SU-DHL-6 (cell line): ENCODE data around the gene EPB41L2.

Experiments
- H2AFZ ChIP-seq: fragments of 200-600 bp; sonication (generic); 2 replicates; pipeline ENCODE4 v1.6.1; 2014; ENCODE audit warnings: low read depth, mild to moderate bottlenecking, moderate library complexity, mixed read lengths, antibody characterized with exemption, low read length; ENCODE audit not compliant: severe bottlenecking
- H3F3A ChIP-seq: fragments of 200-600 bp; shearing (Covaris generic); 2 replicates; pipeline ENCODE4 v1.6.0; 2016; ENCODE audit warnings: antibody characterized with exemption, mild to moderate bottlenecking; ENCODE audit not compliant: insufficient read depth
- H3K27ac ChIP-seq: fragments of 200-600 bp; sonication (generic); 2 replicates; pipeline ENCODE4 v1.5.1; 2016; ENCODE audit warnings: low read depth, mild to moderate bottlenecking, low read length, moderate library complexity, mixed read lengths
- H3K27me3 ChIP-seq: fragments of 200-600 bp; sonication (generic), shearing (Covaris generic); 2 replicates; pipeline ENCODE4 v1.6.0; 2014; ENCODE audit warnings: mild to moderate bottlenecking, low read length
- H3K36me3 ChIP-seq: fragments of 200-600 bp; sonication (generic); 2 replicates; pipeline ENCODE4 v1.6.1; 2014; ENCODE audit warnings: mild to moderate bottlenecking, low read length, mixed read lengths
- H3K4me2 ChIP-seq: fragments of 300-600, 200-600 bp; shearing (Covaris generic), sonication (generic); 2 replicates; pipeline ENCODE4 v1.6.0; 2014; ENCODE audit warnings: low read length, low read depth, mild to moderate bottlenecking; ENCODE audit not compliant: poor library complexity, severe bottlenecking
- H3K4me3 ChIP-seq: fragments of 200-600 bp; sonication (generic); 2 replicates; pipeline ENCODE4 v1.5.1; 2014; ENCODE audit warnings: antibody characterized with exemption, low read length, mild to moderate bottlenecking, mixed read lengths; ENCODE audit not compliant: insufficient read depth, poor library complexity, severe bottlenecking
- H3K79me2 ChIP-seq: fragments of 200-600 bp; sonication (generic); 2 replicates; pipeline ENCODE4 v1.6.1; 2014; ENCODE audit warnings: mild to moderate bottlenecking, low read length, moderate library complexity; ENCODE audit not compliant: insufficient read depth
- H3K9ac ChIP-seq: fragments of 200-600 bp; sonication (generic); 2 replicates; pipeline ENCODE4 v1.7.0; 2014; ENCODE audit warnings: mild to moderate bottlenecking, low read length
- H3K9me2 ChIP-seq: fragments of 200-600 bp; sonication (generic); replicated peaks from 2 replicates; pipeline ENCODE4 v1.6.1; 2014; ENCODE audit warnings: low read length; ENCODE audit not compliant: insufficient read depth
- H3K9me3 ChIP-seq: fragments of 200-600 bp; sonication (generic); 2 replicates; pipeline ENCODE4 v1.6.1; 2014; ENCODE audit warnings: low read length, mixed read lengths; ENCODE audit not compliant: insufficient read depth
- H4K20me1 ChIP-seq: fragments of 200-600 bp; sonication (generic); 2 replicates; pipeline ENCODE4 v1.6.1; 2014; ENCODE audit warnings: low read depth, mild to moderate bottlenecking, antibody characterized with exemption, low read length, moderate library complexity, mixed read lengths
- CTCF ChIP-seq: fragments of 200-600 bp; sonication (generic); IDR thresholded peaks from one replicate; pipeline ENCODE4 v1.5.1; 2017; ENCODE audit warnings: antibody characterized with exemption, mild to moderate bottlenecking, low read length, moderate library complexity; ENCODE audit not compliant: insufficient read depth, poor library complexity, severe bottlenecking
- EZH2phosphoT487 ChIP-seq: fragments of 200-600 bp; sonication (generic), shearing (Covaris generic); conservative IDR thresholded peaks from 2 replicates; pipeline ENCODE4 v1.6.1; 2018; ENCODE audit warnings: mild to moderate bottlenecking, antibody characterized with exemption, low read length, moderate library complexity, mixed read lengths

Gene EPB41L2

GRCh38 chr6:130932438-130932837 lies 130.6 kb downstream of the EPB41L2 start:
- H3K36me3 ChIP-seq = no peaks in the 10 kb centered on the region
- no peak overlapping the region for H3K4me3 ChIP-seq
- no peaks in the 10 kb centered on the region for H3K79me2 ChIP-seq
- H3K4me2 ChIP-seq = no peak overlapping the region
- H3K27me3 ChIP-seq = no peaks in the 10 kb centered on the region
- no peaks in the 10 kb centered on the region for H4K20me1 ChIP-seq
- TF ChIP-seq CTCF (no peak), EZH2phosphoT487 (no peak)
- H3F3A ChIP-seq = no peaks in the 10 kb centered on the region
- no peak overlapping the region for H2AFZ ChIP-seq
- no peaks in the 10 kb centered on the region for H3K9me3 ChIP-seq
- no peaks in the 10 kb centered on the region for H3K9me2 ChIP-seq
- H3K27ac ChIP-seq = no peak overlapping the region
- no peak overlapping the region for H3K9ac ChIP-seq

GRCh38 chr6:130931683-130932082 lies 131.4 kb downstream of the EPB41L2 start:
- TF ChIP-seq CTCF (no peak), EZH2phosphoT487 (no peak)
- Histone ChIP-seq H3K36me3 (no peaks in the 10 kb centered on the region), H3K4me3 (no peak overlapping the region), H3F3A (no peaks in the 10 kb centered on the region), H3K9me2 (no peaks in the 10 kb centered on the region), H3K79me2 (no peaks in the 10 kb centered on the region), H3K9me3 (no peaks in the 10 kb centered on the region), H3K27ac (no peak overlapping the region), H3K4me2 (no peak overlapping the region), H4K20me1 (no peaks in the 10 kb centered on the region), H3K9ac (no peak overlapping the region), H3K27me3 (no peaks in the 10 kb centered on the region), H2AFZ (no peak overlapping the region)

GRCh38 chr6:130929036-130929678 lies 133.9 kb downstream of the EPB41L2 start:
- no peaks in the 10 kb centered on the region for H3K9me3 ChIP-seq
- no peaks in the 10 kb centered on the region for H3K36me3 ChIP-seq
- H3K4me2 ChIP-seq = no peak overlapping the region
- no peaks in the 10 kb centered on the region for H3K79me2 ChIP-seq
- H3K4me3 ChIP-seq = no peak overlapping the region
- H3K9me2 ChIP-seq = no peaks in the 10 kb centered on the region
- no peak overlapping the region for H3K9ac ChIP-seq
- H2AFZ ChIP-seq = no peak overlapping the region
- no peaks in the 10 kb centered on the region for H3K27me3 ChIP-seq
- no peak overlapping the region for H3K27ac ChIP-seq
- H4K20me1 ChIP-seq = no peaks in the 10 kb centered on the region
- no peaks in the 10 kb centered on the region for H3F3A ChIP-seq
- TF ChIP-seq CTCF = no peak
- TF ChIP-seq EZH2phosphoT487 = no peak
